Upper lobe of left lung (tissue), 4 donors: ENCODE measurements around the gene LDAH.

Experiments
- POLR2A ChIP-seq, 4 donors: fragments of 450-650 bp; IDR thresholded peaks; one replicate each; pipeline ENCODE4 v1.5.1; 2016 to 2017; ENCODE audit warnings: antibody characterized with exemption in 4 of 4, mild to moderate bottlenecking in 2 of 4
- TF ChIP-seq, protein P1 (sequence below), 6 experiments: fragments of 450-650 bp in 4 of 6; fragments of 200-600 bp in 2 of 6; sonication (generic) in 2 of 6; IDR thresholded peaks; one replicate each; pipeline ENCODE4 v1.5.1; 2016 to 2019; ENCODE audit warnings: antibody characterized with exemption in 6 of 6

- TF ChIP-seq POLR2A (IDR thresholded peaks at IDR 0.05), result no peak
- TF ChIP-seq, protein P1, sequence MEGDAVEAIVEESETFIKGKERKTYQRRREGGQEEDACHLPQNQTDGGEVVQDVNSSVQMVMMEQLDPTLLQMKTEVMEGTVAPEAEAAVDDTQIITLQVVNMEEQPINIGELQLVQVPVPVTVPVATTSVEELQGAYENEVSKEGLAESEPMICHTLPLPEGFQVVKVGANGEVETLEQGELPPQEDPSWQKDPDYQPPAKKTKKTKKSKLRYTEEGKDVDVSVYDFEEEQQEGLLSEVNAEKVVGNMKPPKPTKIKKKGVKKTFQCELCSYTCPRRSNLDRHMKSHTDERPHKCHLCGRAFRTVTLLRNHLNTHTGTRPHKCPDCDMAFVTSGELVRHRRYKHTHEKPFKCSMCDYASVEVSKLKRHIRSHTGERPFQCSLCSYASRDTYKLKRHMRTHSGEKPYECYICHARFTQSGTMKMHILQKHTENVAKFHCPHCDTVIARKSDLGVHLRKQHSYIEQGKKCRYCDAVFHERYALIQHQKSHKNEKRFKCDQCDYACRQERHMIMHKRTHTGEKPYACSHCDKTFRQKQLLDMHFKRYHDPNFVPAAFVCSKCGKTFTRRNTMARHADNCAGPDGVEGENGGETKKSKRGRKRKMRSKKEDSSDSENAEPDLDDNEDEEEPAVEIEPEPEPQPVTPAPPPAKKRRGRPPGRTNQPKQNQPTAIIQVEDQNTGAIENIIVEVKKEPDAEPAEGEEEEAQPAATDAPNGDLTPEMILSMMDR (IDR thresholded peaks at IDR 0.05), result no peak
These were observed 174.1 kb downstream of the LDAH start for GRCh38 chr2:20648831-20649230.
